Hematopoietic multipotent progenitor cell (in vitro differentiated cells): ENCODE measurements around the gene PPIL1. TPM values are rescaled to one million over a fixed set of nuclear protein-coding genes. Genes with fewer than 3 reads are reported as not detected.
"Not testable (repeated sequence)": the region's sequence is repeated elsewhere in the genome, so short reads cannot be mapped to it uniquely, and the experiment has no call there.

Experiments used
- DNase-seq, 3 donors: peaks; one replicate each; pipeline ENCODE4 v3.0.0-alpha.2; 2011 to 2015; ENCODE audit warnings: low read depth in 2 of 3, low spot score in 2 of 3
- total RNA-seq: library from RNA; depleted of rRNA; stranded (reverse); fragments of >200 nt; gene quantifications from one replicate; pipeline ENCODE4 v1.2.3, GENCODE V29; 2012

PPIL1 gene
- total RNA-seq, 1 donor: 17.8 TPM

- no peak for DNase-seq
Measured at GRCh38 chr6:36820700-36821580, 53.7 kb downstream of the PPIL1 start.

- no peak for DNase-seq
Measured at GRCh38 chr6:36818756-36819155, 55.8 kb downstream of the PPIL1 start.

DNA sequence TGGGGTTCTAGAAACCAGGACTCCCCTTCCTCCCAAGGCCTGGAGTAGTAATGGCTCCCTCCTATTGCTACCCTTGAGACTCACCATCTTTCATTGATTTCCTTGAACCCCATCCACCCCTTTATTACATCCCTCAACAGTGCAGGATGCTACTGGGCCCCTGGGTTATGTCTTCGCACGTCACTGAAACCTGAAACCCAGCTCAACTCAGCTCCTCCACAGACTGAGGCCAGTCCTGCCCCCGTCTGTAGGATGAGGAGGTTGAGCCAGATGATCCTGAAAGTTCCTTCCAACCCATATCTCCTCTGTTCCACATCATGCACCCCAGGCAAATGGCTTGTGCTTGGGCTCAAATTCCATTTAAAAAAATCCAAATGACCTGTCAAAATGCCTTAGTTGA is 56.8 kb downstream of the PPIL1 start:
- no peak for DNase-seq

- no peak for DNase-seq
Measured at GRCh38 chr6:36817176-36817817, 57.3 kb downstream of the PPIL1 start.

GRCh38 chr6:36815962-36816735 is 58.5 kb downstream of the PPIL1 start:
- no peak for DNase-seq

GRCh38 chr6:36814249-36814648 is 60.4 kb downstream of the PPIL1 start:
- no peak for DNase-seq

DNA sequence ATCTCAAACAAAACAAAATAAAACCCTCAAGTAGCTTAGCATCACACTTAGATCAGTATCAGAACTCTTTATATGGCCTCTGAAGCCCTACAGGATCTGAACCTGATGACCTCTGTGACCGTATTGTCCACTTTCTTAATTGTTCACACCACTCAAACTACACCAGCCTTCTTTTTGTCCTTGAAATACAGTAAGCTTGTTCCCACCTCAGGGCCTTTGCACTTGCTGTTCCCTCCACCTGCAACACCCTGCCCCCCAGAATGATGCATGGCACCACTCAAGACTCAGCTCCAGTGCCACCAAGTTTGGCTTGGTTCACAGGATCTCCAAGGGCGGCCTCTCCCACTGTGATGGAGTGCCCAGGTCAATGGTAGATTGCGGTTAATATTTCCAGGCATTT is 61.1 kb downstream of the PPIL1 start:
- no peak for DNase-seq

DNA sequence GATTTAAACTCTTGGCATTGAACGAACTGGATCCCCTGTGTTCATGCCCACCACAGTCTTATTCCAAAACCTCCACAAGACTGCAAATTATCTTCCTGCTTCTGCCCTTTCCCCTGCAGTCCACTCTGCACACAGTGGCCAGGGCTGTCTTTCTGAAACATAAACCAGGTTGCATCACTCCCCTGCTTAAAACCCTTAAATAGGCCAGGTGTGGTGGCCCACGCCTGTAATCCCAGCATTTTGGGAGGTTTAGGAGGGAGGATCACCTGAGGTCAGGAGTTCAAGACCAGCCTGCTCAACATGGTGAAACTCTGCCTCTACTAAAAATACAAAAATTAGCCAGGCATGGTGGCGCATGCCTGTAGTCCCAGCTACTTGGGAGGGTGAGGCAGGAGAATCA is 61.6 kb downstream of the PPIL1 start:
- DNase-seq: not testable (repeated sequence)

GRCh38 chr6:36809941-36810803 is 64.4 kb downstream of the PPIL1 start:
- DNase-seq: no peak

GRCh38 chr6:36809156-36809555 is 65.4 kb downstream of the PPIL1 start:
- no peak for DNase-seq

DNA sequence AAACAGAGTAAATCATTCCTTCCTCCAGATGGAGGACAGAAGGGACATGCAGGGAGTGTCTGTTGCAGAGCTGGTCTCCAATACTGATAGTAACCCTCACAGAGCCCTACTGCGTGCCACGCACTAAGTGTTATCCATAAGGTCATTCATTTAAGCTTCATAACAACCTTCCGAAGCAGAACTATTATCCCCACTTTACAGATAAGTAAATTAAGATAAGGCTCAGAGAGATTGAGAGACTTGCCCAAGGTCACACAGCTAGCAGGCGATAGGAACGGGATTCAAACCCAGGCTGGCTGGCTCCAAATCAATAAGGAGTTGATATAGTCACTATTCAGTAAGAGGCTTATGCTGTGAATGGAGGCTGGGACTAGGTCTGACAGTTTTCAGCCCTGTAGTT is 66.0 kb downstream of the PPIL1 start:
- DNase-seq: no peak

- no peak for DNase-seq
Measured at GRCh38 chr6:36807750-36808149, 66.9 kb downstream of the PPIL1 start.

DNA sequence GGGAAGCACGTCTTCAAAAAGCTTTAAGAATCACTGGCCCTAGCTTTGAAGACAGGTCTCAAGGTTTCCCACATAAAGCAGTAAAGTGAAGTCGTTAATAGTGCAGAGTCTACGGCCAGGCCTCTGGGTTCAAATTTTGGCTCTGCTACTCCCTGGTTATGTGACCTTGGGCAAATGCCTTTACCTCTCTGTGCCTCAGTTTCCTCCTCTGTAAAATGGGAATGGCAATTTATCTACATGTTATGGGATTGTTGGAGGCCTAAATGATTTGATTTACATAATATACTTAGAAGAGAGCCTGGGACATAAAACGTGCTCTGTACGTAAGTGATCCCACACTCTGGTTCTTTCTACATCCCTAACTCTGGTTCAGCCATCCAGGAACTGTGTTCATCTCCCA is 67.5 kb downstream of the PPIL1 start:
- no peak for DNase-seq

- DNase-seq: no peak
Measured at GRCh38 chr6:36805917-36806316, 68.7 kb downstream of the PPIL1 start.

GRCh38 chr6:36805096-36805797 is 69.4 kb downstream of the PPIL1 start:
- no peak for DNase-seq

Other genes starting within 250 kb of the PPIL1 start
- gene CDKN1A, start 196.1 kb downstream of the PPIL1 start, total RNA-seq: 16.4 TPM
- gene RAB44, start 177.0 kb downstream of the PPIL1 start, total RNA-seq: 10.5 TPM
- 0.81 TPM for gene CPNE5, start 35.4 kb downstream of the PPIL1 start, total RNA-seq
- gene C6orf89, start 11.1 kb upstream of the PPIL1 start, total RNA-seq: 19.7 TPM
- not detected for gene PI16, start 79.9 kb upstream of the PPIL1 start, total RNA-seq
- gene MTCH1, start 111.4 kb upstream of the PPIL1 start, total RNA-seq: 110 TPM
- 3.0 TPM for gene FGD2, start 130.9 kb upstream of the PPIL1 start, total RNA-seq